Activated naive CD4-positive, alpha-beta T cell treated with anti-CD3 and anti-CD28 coated beads, Interleukin-2, amount 50 U/mL, for 72 hours (primary cell): ENCODE measurements around the gene ALS2CL. TPM values are rescaled to one million over a fixed set of nuclear protein-coding genes. Genes with fewer than 3 reads are reported as not detected.

Experiments used
- ATAC-seq, 2 donors: fragments of 150-1000 bp; cut with Tn5 transposase; 2 replicates each; pipeline ENCODE4 v1.10.0; 2021; ENCODE audit warnings: mild to moderate bottlenecking in 2 of 2, moderate library complexity in 2 of 2
- DNase-seq, 2 donors: peaks; one replicate each; pipeline ENCODE4 v3.0.0; 2021 to 2022; ENCODE audit warnings: low spot score in 2 of 2
- H3K27ac Mint-ChIP-seq, 2 donors: one replicate each; pipeline ENCODE4 v1.8.0; 2022; ENCODE audit warnings: mild to moderate bottlenecking in 2 of 2, mixed read lengths in 2 of 2
- H3K36me3 Mint-ChIP-seq, 2 donors: one replicate each; pipeline ENCODE4 v1.8.0; 2022; ENCODE audit warnings: mixed read lengths in 2 of 2
- H3K9me3 Mint-ChIP-seq, 2 donors: one replicate each; pipeline ENCODE4 v1.8.0; 2022; ENCODE audit warnings: mixed read lengths in 2 of 2
- total RNA-seq, 2 donors: library from RNA; stranded (reverse); gene quantifications; one replicate each; pipeline ENCODE4 v1.2.3, GENCODE V29; 2022

The ALS2CL gene
- total RNA-seq, 2 donors from 2014 or later = 2.0 to 8.1 TPM

GRCh38 chr3:46695962-46696894, 2.7 kb upstream of the ALS2CL start:
- H3K27ac Mint-ChIP-seq = peak overlapping the region; percentile 50 to 89
- no peaks in the 10 kb centered on the region for H3K36me3 Mint-ChIP-seq
- ATAC-seq (no peak), DNase-seq (no peak)
- no peaks in the 10 kb centered on the region for H3K9me3 Mint-ChIP-seq

- peak; percentile 32 to 45 for ATAC-seq
Observed at GRCh38 chr3:46695177-46695961, 1.9 kb upstream of the ALS2CL start.

DNA sequence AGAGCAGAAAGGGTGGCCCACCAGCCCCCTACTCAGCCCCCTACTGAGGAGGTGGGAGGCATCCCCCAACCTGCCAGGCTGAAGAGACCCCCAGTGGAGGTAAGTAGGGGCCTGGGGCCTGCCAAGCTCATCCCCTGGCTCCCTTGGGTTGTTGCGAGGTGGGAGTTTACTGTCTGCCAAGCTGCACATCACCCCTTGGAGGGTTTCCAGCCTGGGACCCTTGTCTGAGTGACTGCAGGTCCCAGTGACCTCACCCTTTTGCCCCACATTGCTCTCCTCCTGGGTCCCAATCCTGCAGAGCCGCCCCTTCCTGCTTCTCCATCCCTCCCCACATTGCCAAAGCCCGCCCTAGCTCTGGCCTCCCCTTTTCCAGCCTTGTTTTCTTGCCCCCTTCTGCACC, 1.0 kb upstream of the ALS2CL start:
- peak overlapping the region in 1 of 2 donors; percentile 89 for H3K27ac Mint-ChIP-seq
- H3K9me3 Mint-ChIP-seq = no peaks in the 10 kb centered on the region
- DNase-seq (no peak), ATAC-seq (no peak)
- H3K36me3 Mint-ChIP-seq = no peaks in the 10 kb centered on the region

More at GRCh38 chr3:46695177-46695961, 1.9 kb upstream of the ALS2CL start:
- peak in 1 of 2 donors; percentile 47 for DNase-seq
- Mint-ChIP-seq H3K9me3 (no peaks in the 10 kb centered on the region), H3K36me3 (no peaks in the 10 kb centered on the region), H3K27ac (peak overlapping the region; percentile 50 to 89)

GRCh38 chr3:46693892-46694226, 380 bp upstream of the ALS2CL start:
- Mint-ChIP-seq H3K27ac (peak overlapping the region in 1 of 2 donors; percentile 89), H3K36me3 (no peaks in the 10 kb centered on the region), H3K9me3 (no peaks in the 10 kb centered on the region)
- ATAC-seq = peak; percentile 45 to 70
- peak in 1 of 2 donors; percentile 41 for DNase-seq

DNA sequence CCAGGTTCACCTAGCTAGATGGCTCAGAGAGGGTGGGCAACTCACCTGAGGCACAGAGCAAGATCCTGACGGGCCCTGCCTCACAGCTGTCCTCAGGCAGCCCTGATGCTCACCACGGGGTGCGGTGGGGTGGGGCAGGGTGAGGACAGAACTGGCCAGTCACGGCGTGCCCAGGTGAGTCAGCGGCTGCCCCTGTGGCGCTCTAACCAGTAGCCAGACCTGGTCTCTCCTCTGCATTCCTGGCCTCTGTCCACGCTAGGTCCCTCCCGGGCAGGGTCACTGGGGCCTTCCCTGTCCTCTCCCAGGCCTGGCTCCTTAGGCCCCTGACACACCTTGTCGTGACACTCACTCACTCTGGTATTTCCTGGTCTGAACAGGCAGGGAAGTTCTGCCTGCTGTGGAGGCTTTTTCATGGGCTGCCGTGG, 901 bp downstream of the ALS2CL start:
- ATAC-seq (peak in 1 of 2 donors; percentile 12), DNase-seq (no peak)
- Mint-ChIP-seq H3K9me3 (no peaks in the 10 kb centered on the region), H3K27ac (peak overlapping the region in 1 of 2 donors; percentile 67), H3K36me3 (no peaks in the 10 kb centered on the region)

GRCh38 chr3:46690798-46691197, 2.7 kb downstream of the ALS2CL start:
- ATAC-seq (no peak), DNase-seq (no peak)
- Mint-ChIP-seq H3K9me3 (no peaks in the 10 kb centered on the region), H3K27ac (no peak overlapping the region), H3K36me3 (no peaks in the 10 kb centered on the region)

DNA sequence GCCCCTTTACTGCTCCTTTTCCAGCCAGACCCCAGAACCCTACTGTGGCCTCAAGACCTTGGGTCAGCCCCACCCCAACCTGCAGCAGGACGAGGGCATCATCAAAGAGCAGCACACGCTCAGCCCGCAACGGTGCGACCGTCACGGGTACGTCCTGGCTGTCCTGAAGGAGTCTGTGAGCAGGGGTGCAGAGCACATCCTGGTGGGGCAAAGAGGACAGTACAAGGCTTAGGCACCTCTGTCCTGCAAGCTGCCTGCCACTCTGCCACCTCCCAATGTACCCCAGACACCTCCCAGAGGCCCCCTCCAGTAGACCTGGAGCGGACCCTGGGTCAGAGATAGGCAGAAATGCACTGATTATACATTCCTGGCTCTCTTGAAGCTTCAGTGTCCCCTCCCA, 8.0 kb downstream of the ALS2CL start:
- no peak for DNase-seq
- Mint-ChIP-seq H3K9me3 (no peaks in the 10 kb centered on the region), H3K27ac (peak overlapping the region; percentile 29 to 66), H3K36me3 (no peaks in the 10 kb centered on the region)
- no peak for ATAC-seq

- Mint-ChIP-seq H3K9me3 (no peaks in the 10 kb centered on the region), H3K27ac (peak overlapping the region in 1 of 2 donors; percentile 29), H3K36me3 (no peaks in the 10 kb centered on the region)
- ATAC-seq = no peak
- DNase-seq = no peak
Observed at GRCh38 chr3:46684891-46685290, 8.6 kb downstream of the ALS2CL start.

DNA sequence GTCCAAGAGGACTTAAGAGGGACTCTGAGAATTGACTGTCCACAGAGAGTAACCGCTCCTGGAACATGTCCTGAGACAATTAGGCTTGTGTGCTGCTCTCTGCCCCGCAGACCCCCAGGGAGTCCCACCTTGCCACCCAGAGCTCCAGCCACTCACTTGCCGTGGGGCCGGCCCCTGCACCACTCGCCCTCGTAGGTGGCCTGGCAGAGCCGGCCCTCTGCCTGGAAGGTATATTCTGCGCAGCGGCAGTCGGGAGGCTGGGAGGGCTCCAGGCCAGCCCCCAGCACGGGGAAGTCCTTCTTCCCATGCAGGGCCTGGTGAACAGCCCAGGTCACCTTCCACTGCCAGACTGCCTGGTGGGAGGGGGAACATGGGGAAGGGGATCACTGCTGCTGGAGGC, 10.5 kb downstream of the ALS2CL start:
- no peak for ATAC-seq
- no peak overlapping the region for H3K27ac Mint-ChIP-seq
- no peaks in the 10 kb centered on the region for H3K36me3 Mint-ChIP-seq
- DNase-seq = no peak
- no peaks in the 10 kb centered on the region for H3K9me3 Mint-ChIP-seq

DNA sequence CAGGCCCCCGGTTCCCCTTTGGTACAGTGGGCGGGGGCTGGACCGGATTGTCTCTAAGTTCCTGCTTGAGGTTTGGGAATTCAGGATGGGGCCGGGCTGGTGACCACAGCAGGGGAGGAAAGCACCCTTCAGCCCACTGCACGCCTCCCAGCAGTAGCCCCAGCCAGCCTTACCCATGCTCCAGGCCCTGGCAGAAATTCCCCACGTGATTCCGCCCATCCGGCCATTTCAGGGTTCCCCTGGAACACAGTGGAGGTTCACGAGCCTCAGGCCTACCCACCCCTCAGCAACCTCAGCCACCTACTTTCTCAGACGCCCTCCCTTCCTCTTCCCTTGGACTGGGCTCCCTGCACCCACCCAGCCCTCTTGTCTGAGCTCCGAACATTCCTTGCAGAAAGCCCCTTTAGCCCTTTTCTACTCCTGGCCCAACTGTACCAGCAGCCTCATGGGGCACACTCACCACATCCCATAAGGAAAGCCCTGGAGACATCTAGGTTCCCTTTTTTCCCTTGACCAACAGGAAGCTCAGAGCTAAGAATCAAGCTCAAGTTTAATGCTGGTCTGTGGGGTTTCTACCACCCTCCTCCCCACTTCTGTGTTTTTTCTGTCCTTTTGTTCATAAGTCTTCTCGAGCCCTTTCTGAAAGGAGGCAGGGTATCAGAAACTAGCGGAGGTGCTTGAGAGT, 11.5 kb downstream of the ALS2CL start:
- ATAC-seq = no peak
- H3K9me3 Mint-ChIP-seq = no peaks in the 10 kb centered on the region
- H3K27ac Mint-ChIP-seq = peak overlapping the region; percentile 7 to 19
- no peak for DNase-seq
- no peaks in the 10 kb centered on the region for H3K36me3 Mint-ChIP-seq

DNA sequence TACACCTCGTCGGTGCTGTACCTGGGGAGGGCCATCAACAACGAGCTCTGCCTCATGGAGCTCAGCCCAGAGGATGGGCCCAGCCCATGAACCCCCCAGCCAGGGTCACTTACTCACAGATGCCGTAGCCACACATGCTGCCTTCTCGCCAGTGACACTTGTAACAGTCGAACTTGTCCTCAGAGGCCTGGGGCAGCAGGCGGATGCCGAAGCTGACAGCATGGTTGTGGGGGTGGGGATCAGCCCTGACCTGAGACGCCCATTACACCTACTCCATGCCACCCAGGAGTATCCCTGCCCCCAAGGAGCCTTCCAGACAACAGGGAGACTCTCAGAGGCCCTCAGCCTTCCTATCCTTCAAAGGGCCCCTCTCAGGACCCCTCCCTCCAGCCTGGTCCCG, 12.1 kb downstream of the ALS2CL start:
- H3K9me3 Mint-ChIP-seq = no peaks in the 10 kb centered on the region
- H3K36me3 Mint-ChIP-seq = no peaks in the 10 kb centered on the region
- no peak for DNase-seq
- ATAC-seq = no peak
- H3K27ac Mint-ChIP-seq = peak overlapping the region in 1 of 2 donors; percentile 65

GRCh38 chr3:46680298-46680826, 13.1 kb downstream of the ALS2CL start:
- DNase-seq (no peak), ATAC-seq (no peak)
- Mint-ChIP-seq H3K27ac (peak overlapping the region in 1 of 2 donors; percentile 45), H3K9me3 (no peaks in the 10 kb centered on the region), H3K36me3 (no peaks in the 10 kb centered on the region)

DNA sequence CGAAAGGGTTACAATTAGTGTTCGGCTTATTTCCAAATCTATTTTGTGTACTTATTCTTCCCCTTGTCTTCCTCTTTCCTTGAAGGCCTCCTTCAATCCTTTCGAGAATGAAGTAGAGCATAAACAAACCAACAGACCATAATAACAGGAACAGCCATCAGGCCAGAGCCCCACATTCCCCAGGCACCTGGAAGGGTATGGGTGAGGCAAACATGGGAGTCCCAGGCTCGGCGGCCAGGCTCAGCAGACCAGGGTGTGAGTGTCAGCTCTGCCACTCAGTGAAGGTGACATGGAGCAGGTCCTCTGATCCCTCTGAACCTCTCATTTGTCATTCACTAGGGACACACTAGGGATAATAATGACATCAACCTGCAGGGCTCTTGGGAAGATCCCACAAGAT, 13.8 kb downstream of the ALS2CL start:
- H3K36me3 Mint-ChIP-seq = no peaks in the 10 kb centered on the region
- H3K9me3 Mint-ChIP-seq = no peaks in the 10 kb centered on the region
- peak overlapping the region; percentile 36 to 57 for H3K27ac Mint-ChIP-seq
- DNase-seq = no peak
- ATAC-seq = no peak

DNA sequence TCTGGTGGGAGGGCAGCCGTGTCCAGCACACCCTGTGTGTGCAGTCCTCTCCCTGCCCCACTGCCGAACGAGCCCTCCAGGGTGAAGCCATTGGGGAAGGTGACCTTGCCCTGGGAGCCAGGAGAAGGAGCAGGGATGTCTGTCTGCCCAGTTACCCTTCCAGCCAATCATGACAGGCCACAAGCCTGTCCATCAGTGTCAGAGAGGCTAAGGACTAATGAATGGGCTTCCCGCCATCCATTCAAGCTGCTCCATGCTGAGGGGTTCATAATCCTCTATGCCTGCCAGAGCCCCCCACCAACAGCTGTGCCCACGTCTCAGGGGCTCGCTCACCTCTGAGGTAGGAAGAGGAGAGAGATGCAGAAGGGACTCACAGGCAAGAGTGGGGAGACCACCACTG, 15.2 kb downstream of the ALS2CL start:
- ATAC-seq = no peak

DNA sequence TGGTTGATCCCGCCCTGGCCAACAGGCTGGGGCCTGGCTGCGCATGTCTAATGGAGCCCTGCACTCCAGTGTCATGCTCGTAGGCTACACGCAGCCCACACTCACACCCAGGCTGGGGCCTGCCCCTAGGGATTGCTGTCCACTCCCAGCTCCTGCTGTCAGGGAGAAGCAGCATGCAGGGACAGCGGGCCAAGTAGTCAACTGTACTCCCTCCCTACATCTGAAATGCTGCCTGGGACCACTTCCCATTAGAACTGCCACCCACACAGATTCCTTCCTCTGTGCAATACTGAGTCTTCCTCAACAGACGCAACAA, 16.1 kb downstream of the ALS2CL start:
- Mint-ChIP-seq H3K9me3 (no peaks in the 10 kb centered on the region), H3K36me3 (no peaks in the 10 kb centered on the region), H3K27ac (no peak overlapping the region)
- ATAC-seq (no peak), DNase-seq (no peak)

More for the DNA sequence above, 15.2 kb downstream of the ALS2CL start:
- no peak for DNase-seq
- H3K36me3 Mint-ChIP-seq = no peaks in the 10 kb centered on the region
- H3K27ac Mint-ChIP-seq = no peak overlapping the region
- H3K9me3 Mint-ChIP-seq = no peaks in the 10 kb centered on the region

DNA sequence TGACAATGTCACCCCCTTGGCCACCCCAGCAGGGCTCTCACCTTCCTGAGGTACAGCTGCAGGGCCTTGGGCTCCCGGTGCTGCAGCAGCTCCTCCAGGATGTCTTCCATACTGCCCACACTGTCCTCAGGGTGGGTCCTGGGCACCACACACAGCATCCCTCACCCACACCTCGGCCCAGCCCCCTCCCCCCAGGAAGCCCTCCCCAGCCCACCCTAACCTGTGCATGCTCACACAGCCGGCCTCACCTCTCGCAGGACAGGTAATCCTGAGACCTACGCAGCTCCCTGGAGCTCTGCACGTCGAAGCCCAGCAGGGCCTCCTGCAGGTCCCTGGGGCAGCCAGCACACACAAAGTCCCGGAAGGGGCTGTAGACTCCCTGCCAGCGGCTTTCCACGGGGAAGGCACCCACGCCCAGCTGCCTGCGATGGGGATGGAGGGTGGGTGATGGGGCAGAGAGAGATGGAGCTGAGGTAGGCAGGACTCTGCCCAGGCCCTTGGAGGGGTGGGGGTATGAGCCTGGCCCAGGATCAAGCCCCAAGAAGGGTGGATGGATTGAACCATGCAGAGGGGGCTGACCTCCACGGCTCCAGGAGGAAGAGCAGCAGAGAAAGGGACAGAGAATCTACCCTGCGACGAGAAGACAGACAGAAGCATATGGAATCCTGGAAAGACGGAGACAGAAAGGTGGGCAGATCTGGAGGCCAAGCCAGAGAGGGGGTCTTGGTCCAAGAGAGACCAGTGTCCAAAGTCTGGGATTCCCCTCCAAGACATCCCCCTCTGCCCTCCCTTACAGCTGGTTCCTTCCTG, 16.7 kb downstream of the ALS2CL start:
- no peak for ATAC-seq
- H3K9me3 Mint-ChIP-seq = no peaks in the 10 kb centered on the region
- no peaks in the 10 kb centered on the region for H3K36me3 Mint-ChIP-seq
- H3K27ac Mint-ChIP-seq = no peak overlapping the region
- DNase-seq = no peak
